HS-5 (cell line): Measurements from ENCODE around the gene KRTAP4-3.
"Not testable (repeated sequence)": the region's sequence is repeated elsewhere in the genome, so short reads cannot be mapped to it uniquely, and the experiment has no call there.

Experiments used
- DNase-seq: peaks from one replicate; pipeline ENCODE4 v3.0.0-alpha.2; 2012; ENCODE audit warnings: low read depth

KRTAP4-3 gene

GRCh38 chr17:41168121-41168520 is at the start of gene KRTAP4-3:
TSS of gene KRTAP4-3 (minus strand) at chr17:41168221. CDS start at chr17:41168172, 49 bp downstream.
- DNase-seq: no peak

- DNase-seq: no peak
These were observed 47.7 kb upstream of the KRTAP4-3 start for GRCh38 chr17:41215681-41216080.

GRCh38 chr17:41212524-41213169 is 44.6 kb upstream of the KRTAP4-3 start:
- DNase-seq: no peak

GRCh38 chr17:41211845-41212466 is 43.9 kb upstream of the KRTAP4-3 start:
- peak; percentile 30 for DNase-seq

GRCh38 chr17:41199421-41200078 is 31.5 kb upstream of the KRTAP4-3 start:
- DNase-seq: no peak

GRCh38 chr17:41196068-41196467 is 28.0 kb upstream of the KRTAP4-3 start:
- no peak for DNase-seq

- DNase-seq: no peak
These were observed 22.3 kb upstream of the KRTAP4-3 start for GRCh38 chr17:41190328-41190727.

GRCh38 chr17:41189837-41190318 is 21.9 kb upstream of the KRTAP4-3 start, which contains the start of gene KRTAP9-1:
TSS of gene KRTAP9-1 (plus strand) at chr17:41189887. CDS start at chr17:41189887, 0 bp downstream.
- not testable (repeated sequence) for DNase-seq

GRCh38 chr17:41186872-41187271 is 18.9 kb upstream of the KRTAP4-3 start:
- no peak for DNase-seq

GRCh38 chr17:41185001-41185400 is 17.0 kb upstream of the KRTAP4-3 start:
- DNase-seq: no peak

- no peak for DNase-seq
These were observed 16.5 kb upstream of the KRTAP4-3 start, which contains the start of gene KRTAP4-1 for GRCh38 chr17:41184480-41184961. TSS of gene KRTAP4-1 (minus strand) at chr17:41184911. CDS start at chr17:41184854, 57 bp downstream.

- DNase-seq: peak; percentile 28
These were observed 11.0 kb upstream of the KRTAP4-3 start for GRCh38 chr17:41178843-41179616.

- peak; percentile 48 for DNase-seq
These were observed 10.3 kb upstream of the KRTAP4-3 start for GRCh38 chr17:41178341-41178740.

- DNase-seq: no peak
These were observed 9.8 kb upstream of the KRTAP4-3 start, which contains the start of gene KRTAP4-2 for GRCh38 chr17:41177727-41178271. TSS of gene KRTAP4-2 (minus strand) at chr17:41178221. CDS start at chr17:41178164, 57 bp downstream.

GRCh38 chr17:41176744-41177387 is 8.8 kb upstream of the KRTAP4-3 start:
- no peak for DNase-seq

GRCh38 chr17:41171886-41172285 is 3.9 kb upstream of the KRTAP4-3 start:
- DNase-seq: peak; percentile 11

GRCh38 chr17:41167561-41167960 is 460 bp downstream of the KRTAP4-3 start:
- no peak for DNase-seq

GRCh38 chr17:41163828-41164227 is 4.2 kb downstream of the KRTAP4-3 start:
- no peak for DNase-seq

- DNase-seq: no peak
These were observed 7.4 kb downstream of the KRTAP4-3 start, which contains the start of gene KRTAP4-4 for GRCh38 chr17:41160648-41161047. TSS of gene KRTAP4-4 (minus strand) at chr17:41160748. CDS start at chr17:41160691, 57 bp downstream.

GRCh38 chr17:41160190-41160589 is 7.8 kb downstream of the KRTAP4-3 start:
- not testable (repeated sequence) for DNase-seq

GRCh38 chr17:41153856-41154255 is 14.2 kb downstream of the KRTAP4-3 start:
- no peak for DNase-seq
